NT2/D1 (cell line): Measurements from ENCODE around the gene MMD.

Experiments used
- SUZ12 ChIP-seq: IDR thresholded peaks from 2 replicates; pipeline ENCODE4 v1.6.1; 2011; ENCODE audit not compliant: insufficient read length, insufficient read depth; ENCODE audit errors: extremely low read depth
- YY1 ChIP-seq: IDR thresholded peaks from 2 replicates; pipeline ENCODE4 v1.6.1; 2011; ENCODE audit not compliant: insufficient read length, insufficient read depth
- ZNF274 ChIP-seq: IDR thresholded peaks from 2 replicates; pipeline ENCODE4 v1.6.1; 2011; ENCODE audit warnings: mild to moderate bottlenecking, low read depth, low read length

- TF ChIP-seq YY1 = no peak
- TF ChIP-seq ZNF274 = no peak
- TF ChIP-seq SUZ12 = no peak
These were observed 27.1 kb downstream of the MMD start for GRCh38 chr17:55394357-55395021.
